Testis (tissue), 2 donors: ENCODE results near the gene P3H2.

Experiments used
- CTCF ChIP-seq, 3 experiments: fragments of 450-650 bp in 2 of 3; fragments of 200-600 bp in 1 of 3; sonication (generic) in 1 of 3; IDR thresholded peaks; one replicate each; pipeline ENCODE4 v1.5.1; 2016 to 2019; ENCODE audit warnings: antibody characterized with exemption in 3 of 3, mild to moderate bottlenecking in 2 of 3, moderate library complexity in 1 of 3
- POLR2A ChIP-seq: fragments of 450-650 bp; IDR thresholded peaks from one replicate; pipeline ENCODE4 v1.6.1; 2017; ENCODE audit warnings: antibody characterized with exemption, mild to moderate bottlenecking, moderate library complexity

GRCh38 chr3:189952272-189952671 is 168.4 kb downstream of the P3H2 start:
- TF ChIP-seq CTCF (IDR thresholded peaks at IDR 0.05) (no peak), POLR2A (no peak)
